Activated T-helper 2 cell treated with anti-CD3 and anti-CD28 coated beads, Interferon-gamma antibody, Interleukin-2, Interleukin-4, amounts not matched to agents 10 μg/mL and 5 μg/mL and 100 μg/mL, durations not matched to agents 14 hours and 24 hours and 36 hours (primary cell): ENCODE data around the gene DEK. TPM values are rescaled to one million over a fixed set of nuclear protein-coding genes. Genes with fewer than 3 reads are reported as not detected.
A peak's percentile ranks its signal among the peaks of the same experiment; 100 is the strongest.
"Not testable (repeated sequence)": the region's sequence is repeated elsewhere in the genome, so short reads cannot be mapped to it uniquely, and the experiment has no call there.

Experiments used
- DNase-seq: peaks from one replicate; pipeline ENCODE4 v3.0.0; 2021; ENCODE audit warnings: low spot score
- H3K27ac Mint-ChIP-seq: one replicate; pipeline ENCODE4 v1.8.0; 2021; ENCODE audit warnings: mixed read lengths
- H3K27me3 Mint-ChIP-seq: one replicate; pipeline ENCODE4 v1.8.0; 2021; ENCODE audit warnings: low read depth, mixed read lengths
- H3K36me3 Mint-ChIP-seq: one replicate; pipeline ENCODE4 v1.8.0; 2021; ENCODE audit warnings: low read depth, mixed read lengths
- H3K4me1 Mint-ChIP-seq: one replicate; pipeline ENCODE4 v1.8.0; 2021; ENCODE audit warnings: low read depth, mixed read lengths
- H3K4me3 Mint-ChIP-seq: one replicate; pipeline ENCODE4 v1.8.0; 2021; ENCODE audit warnings: low read depth, mild to moderate bottlenecking, moderate library complexity, mixed read lengths
- H3K9me3 Mint-ChIP-seq: one replicate; pipeline ENCODE4 v1.8.0; 2021; ENCODE audit warnings: mixed read lengths
- intact Hi-C: fragments of 100-400 bp; cut with micrococcal nuclease; formaldehyde crosslinking; loops from one replicate; pipeline ENCODE4 v1.15.1; 2023
- total RNA-seq: library from RNA; stranded (reverse); gene quantifications from 2 replicates; pipeline ENCODE4 v1.2.3, GENCODE V29; 2022

Gene DEK
- total RNA-seq, 1 donor from 2014 or later: 198 TPM

- Mint-ChIP-seq H3K4me3 (no peak overlapping the region), H3K36me3 (peaks cover 96% of the 10 kb centered on the region), H3K9me3 (peaks cover 3% of the 10 kb centered on the region), H3K4me1 (peaks cover 61% of the 10 kb centered on the region), H3K27ac (no peak overlapping the region), H3K27me3 (no peaks in the 10 kb centered on the region)
- no peak for DNase-seq
- intact Hi-C loops: loop anchor here (5.0 kb wide), 1 partner anchor 87 kb away; the partner anchor contains the start of genes KDM1B and TPMT
Observed at GRCh38 chr6:18244251-18244650, 20.1 kb downstream of the DEK start.

GRCh38 chr6:18243302-18243893, 20.9 kb downstream of the DEK start:
- Mint-ChIP-seq H3K36me3 (peaks cover 93% of the 10 kb centered on the region), H3K4me1 (peaks cover 55% of the 10 kb centered on the region), H3K9me3 (peaks cover 3% of the 10 kb centered on the region), H3K4me3 (no peak overlapping the region), H3K27ac (peak overlapping the region; percentile 24), H3K27me3 (no peaks in the 10 kb centered on the region)
- intact Hi-C loops: loop anchor here (5.0 kb wide), 1 partner anchor 86 kb away; the partner anchor contains the start of genes KDM1B and TPMT
- no peak for DNase-seq

- intact Hi-C loops: loop anchor here (5.0 kb wide), 1 partner anchor 85 kb away; the partner anchor contains the start of genes KDM1B and TPMT
- Mint-ChIP-seq H3K27ac (peak overlapping the region; percentile 56), H3K9me3 (peaks cover 3% of the 10 kb centered on the region), H3K27me3 (no peaks in the 10 kb centered on the region), H3K4me3 (no peak overlapping the region), H3K36me3 (peaks cover 92% of the 10 kb centered on the region), H3K4me1 (peaks cover 54% of the 10 kb centered on the region)
- DNase-seq: no peak
Observed at GRCh38 chr6:18242062-18242851, 22.1 kb downstream of the DEK start.

GRCh38 chr6:18241208-18242038, 22.9 kb downstream of the DEK start:
- H3K4me1 Mint-ChIP-seq: peaks cover 48% of the 10 kb centered on the region
- no peaks in the 10 kb centered on the region for H3K27me3 Mint-ChIP-seq
- intact Hi-C loops: loop anchor here (5.0 kb wide), 1 partner anchor 84 kb away; the partner anchor contains the start of genes KDM1B and TPMT
- no peak for DNase-seq
- H3K9me3 Mint-ChIP-seq: peaks cover 3% of the 10 kb centered on the region
- H3K27ac Mint-ChIP-seq: peak overlapping the region; percentile 2
- H3K36me3 Mint-ChIP-seq: peaks cover 92% of the 10 kb centered on the region
- no peak overlapping the region for H3K4me3 Mint-ChIP-seq

- no peak for DNase-seq
- H3K4me1 Mint-ChIP-seq: peaks cover 38% of the 10 kb centered on the region
- intact Hi-C loops: loop anchor here (5.0 kb wide), 1 partner anchor 83 kb away; the partner anchor contains the start of genes KDM1B and TPMT
- no peak overlapping the region for H3K27ac Mint-ChIP-seq
- no peaks in the 10 kb centered on the region for H3K27me3 Mint-ChIP-seq
- H3K4me3 Mint-ChIP-seq: no peak overlapping the region
- H3K9me3 Mint-ChIP-seq: no peaks in the 10 kb centered on the region
- peaks cover 92% of the 10 kb centered on the region for H3K36me3 Mint-ChIP-seq
Observed at GRCh38 chr6:18240230-18240629, 24.1 kb downstream of the DEK start.

GRCh38 chr6:18237167-18237566, 27.2 kb downstream of the DEK start:
- Mint-ChIP-seq H3K27ac (no peak overlapping the region), H3K4me1 (peaks cover 12% of the 10 kb centered on the region), H3K4me3 (no peak overlapping the region), H3K27me3 (no peaks in the 10 kb centered on the region), H3K36me3 (peaks cover 92% of the 10 kb centered on the region), H3K9me3 (peaks cover 25% of the 10 kb centered on the region)
- intact Hi-C loops: no loop called here
- DNase-seq: no peak

- Mint-ChIP-seq H3K4me1 (peaks cover 4% of the 10 kb centered on the region), H3K36me3 (peaks cover 93% of the 10 kb centered on the region), H3K9me3 (peaks cover 41% of the 10 kb centered on the region), H3K27ac (no peak overlapping the region), H3K27me3 (no peaks in the 10 kb centered on the region), H3K4me3 (no peak overlapping the region)
- no peak for DNase-seq
- intact Hi-C loops: no loop called here
Observed at GRCh38 chr6:18235524-18235923, 28.8 kb downstream of the DEK start.

- DNase-seq: no peak
- peaks cover 46% of the 10 kb centered on the region for H3K9me3 Mint-ChIP-seq
- intact Hi-C loops: no loop called here
- no peaks in the 10 kb centered on the region for H3K27me3 Mint-ChIP-seq
- no peak overlapping the region for H3K4me3 Mint-ChIP-seq
- H3K27ac Mint-ChIP-seq: no peak overlapping the region
- H3K36me3 Mint-ChIP-seq: peaks cover 95% of the 10 kb centered on the region
- peaks cover 4% of the 10 kb centered on the region for H3K4me1 Mint-ChIP-seq
Observed at GRCh38 chr6:18234564-18234963, 29.8 kb downstream of the DEK start.

GRCh38 chr6:18233770-18234169, 30.6 kb downstream of the DEK start:
- H3K4me3 Mint-ChIP-seq, H3K4me1 Mint-ChIP-seq, H3K27ac Mint-ChIP-seq, H3K27me3 Mint-ChIP-seq, DNase-seq, intact Hi-C loops: not testable (repeated sequence)
- Mint-ChIP-seq H3K36me3 (peaks cover 98% of the 10 kb centered on the region), H3K9me3 (peaks cover 50% of the 10 kb centered on the region)

- H3K36me3 Mint-ChIP-seq: peaks cover 99% of the 10 kb centered on the region
Observed at GRCh38 chr6:18231856-18232255, 32.5 kb downstream of the DEK start.

GRCh38 chr6:18228590-18228989, 35.7 kb downstream of the DEK start:
- peaks cover 36% of the 10 kb centered on the region for H3K9me3 Mint-ChIP-seq
- intact Hi-C loops, H3K27me3 Mint-ChIP-seq, H3K27ac Mint-ChIP-seq, H3K4me1 Mint-ChIP-seq, H3K4me3 Mint-ChIP-seq, DNase-seq: not testable (repeated sequence)
- peaks cover 85% of the 10 kb centered on the region for H3K36me3 Mint-ChIP-seq

More at GRCh38 chr6:18231856-18232255, 32.5 kb downstream of the DEK start:
- H3K9me3 Mint-ChIP-seq: peaks cover 50% of the 10 kb centered on the region
- intact Hi-C loops, H3K4me3 Mint-ChIP-seq, H3K4me1 Mint-ChIP-seq, H3K27ac Mint-ChIP-seq, H3K27me3 Mint-ChIP-seq, DNase-seq: not testable (repeated sequence)

- H3K4me3 Mint-ChIP-seq, intact Hi-C loops: not testable (repeated sequence)
- peaks cover 25% of the 10 kb centered on the region for H3K9me3 Mint-ChIP-seq
Observed at GRCh38 chr6:18227166-18227565, 37.2 kb downstream of the DEK start.

More at GRCh38 chr6:18227166-18227565, 37.2 kb downstream of the DEK start:
- DNase-seq, H3K27me3 Mint-ChIP-seq, H3K27ac Mint-ChIP-seq, H3K4me1 Mint-ChIP-seq: not testable (repeated sequence)
- H3K36me3 Mint-ChIP-seq: peaks cover 80% of the 10 kb centered on the region
